SIG-M5 (cell line): ENCODE results near the gene CD274.
"Not testable (repeated sequence)": the region's sequence is repeated elsewhere in the genome, so short reads cannot be mapped to it uniquely, and the experiment has no call there.

Source experiments
- DNase-seq: peaks from one replicate; lab custom pipeline; 2025; lab: John Stamatoyannopoulos, UW

The CD274 gene

GRCh38 chr9:5468850-5469249 lies 18.5 kb downstream of the CD274 start:
- no peak for DNase-seq

- no peak for DNase-seq
Measured at GRCh38 chr9:5470122-5470521, 19.8 kb downstream of the CD274 start.

GRCh38 chr9:5470816-5471215 lies 20.5 kb downstream of the CD274 start:
- DNase-seq, result no peak

- not testable (repeated sequence) for DNase-seq
Measured at GRCh38 chr9:5475611-5476010, 25.3 kb downstream of the CD274 start.

- no peak for DNase-seq
Measured at GRCh38 chr9:5478206-5478605, 27.9 kb downstream of the CD274 start.

- no peak for DNase-seq
Measured at GRCh38 chr9:5479994-5480694, 29.8 kb downstream of the CD274 start.

- no peak for DNase-seq
Measured at GRCh38 chr9:5480919-5481318, 30.6 kb downstream of the CD274 start.

GRCh38 chr9:5481322-5482040 lies 31.1 kb downstream of the CD274 start:
- DNase-seq, result no peak

GRCh38 chr9:5482194-5482593 lies 31.9 kb downstream of the CD274 start:
- no peak for DNase-seq

- no peak for DNase-seq
Measured at GRCh38 chr9:5483306-5483705, 33.0 kb downstream of the CD274 start.

- no peak for DNase-seq
Measured at GRCh38 chr9:5485378-5486085, 35.2 kb downstream of the CD274 start.

GRCh38 chr9:5486988-5487387 lies 36.6 kb downstream of the CD274 start:
- no peak for DNase-seq

- no peak for DNase-seq
Measured at GRCh38 chr9:5488221-5489008, 38.1 kb downstream of the CD274 start.

GRCh38 chr9:5489630-5490490 lies 39.5 kb downstream of the CD274 start:
- no peak for DNase-seq

- no peak for DNase-seq
Measured at GRCh38 chr9:5492965-5493678, 42.8 kb downstream of the CD274 start.

GRCh38 chr9:5493679-5494511 lies 43.6 kb downstream of the CD274 start:
- peak; percentile 7 for DNase-seq

GRCh38 chr9:5494765-5495164 lies 44.4 kb downstream of the CD274 start:
- not testable (repeated sequence) for DNase-seq

GRCh38 chr9:5499157-5499556 lies 48.8 kb downstream of the CD274 start:
- no peak for DNase-seq

GRCh38 chr9:5499889-5500398 lies 49.6 kb downstream of the CD274 start:
- no peak for DNase-seq
